ENCODE measurements around the gene ECHS1. TPM values are rescaled to one million over a fixed set of nuclear protein-coding genes. Genes with fewer than 3 reads are reported as not detected.
"Not testable (repeated sequence)": the region's sequence is repeated elsewhere in the genome, so short reads cannot be mapped to it uniquely, and the experiment has no call there.

Gene ECHS1
- total RNA-seq, 1 experiment from 2014 or later: 58.0 TPM

DNA sequence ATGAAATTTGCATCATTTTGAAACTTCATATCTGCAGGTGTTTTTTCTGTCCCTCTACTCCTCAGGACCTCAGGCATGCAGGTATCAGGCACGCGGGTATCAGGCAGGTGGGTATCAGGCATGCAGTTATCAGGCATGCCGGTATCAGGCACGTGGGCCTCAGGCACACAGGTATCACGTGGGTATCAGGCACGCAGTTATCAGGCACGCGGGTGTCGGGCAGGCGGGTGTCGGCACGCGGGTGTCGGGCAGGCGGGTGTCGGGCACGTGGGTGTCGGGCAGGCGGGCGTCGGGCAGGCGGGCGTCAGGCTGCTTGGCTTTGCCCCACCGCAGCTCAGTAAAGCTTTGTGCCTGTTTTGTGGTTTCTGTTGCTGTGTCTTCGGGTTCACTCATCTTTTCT lies 42.6 kb upstream of the ECHS1 start:
- ChIA-PET POLR2A (no interaction called here), RAD21 (ENCODE audit: low non-redundant PET in 1 of 2, low total read pairs in 2 of 2, uncharacterized antibody in 2 of 2, unreplicated experiment in 2 of 2) (no interaction called here), CTCF (no interaction called here)
- Histone ChIP-seq H2AFZ (ENCODE audit: low read depth, low read length, poor library complexity, severe bottlenecking) (no peak overlapping the region), H3K4me1 (ENCODE audit: control insufficient read depth in 1 of 2, insufficient read depth in 2 of 2, low read length in 2 of 2) (no peaks in the 10 kb centered on the region), H3K9me2 (ENCODE audit: insufficient read depth) (no peaks in the 10 kb centered on the region), H3K9ac (ENCODE audit: low read length) (no peak overlapping the region), H3K9me3 (ENCODE audit: control insufficient read depth in 1 of 2, insufficient read depth in 1 of 2, low read depth in 1 of 2, low read length in 2 of 2) (no peaks in the 10 kb centered on the region), H3K79me2 (ENCODE audit: insufficient read depth, low read length) (peaks cover 17% of the 10 kb centered on the region), H4K20me1 (ENCODE audit: insufficient read depth) (no peaks in the 10 kb centered on the region), H3K27me3 (ENCODE audit: insufficient read depth, low read length) (no peaks in the 10 kb centered on the region), H3K27ac (ENCODE audit: low read depth, low read length) (no peak overlapping the region), H3K4me3 (replicated peaks in 1 of 2; ENCODE audit: low read depth in 1 of 2, low read length in 2 of 2) (no peak overlapping the region), H3K36me3 (ENCODE audit: control insufficient read depth in 1 of 2, insufficient read depth in 2 of 2, low read length in 2 of 2) (peaks cover 0 to 14% of the 10 kb centered on the region in 2 experiments; a peak in 2 of 4 replicates), H3K4me2 (ENCODE audit: low read length) (no peak overlapping the region)
- TF ChIP-seq JUND (IDR thresholded peaks at IDR 0.05): no peak
- TF ChIP-seq ELF1 (IDR thresholded peaks at IDR 0.05; ENCODE audit: borderline replicate concordance, low read depth): no peak
- no peak for TF ChIP-seq TCF7L2 (IDR thresholded peaks at IDR 0.05; ENCODE audit: borderline replicate concordance, extremely low read depth, insufficient read depth, insufficient read length)
- TF ChIP-seq, protein P1, sequence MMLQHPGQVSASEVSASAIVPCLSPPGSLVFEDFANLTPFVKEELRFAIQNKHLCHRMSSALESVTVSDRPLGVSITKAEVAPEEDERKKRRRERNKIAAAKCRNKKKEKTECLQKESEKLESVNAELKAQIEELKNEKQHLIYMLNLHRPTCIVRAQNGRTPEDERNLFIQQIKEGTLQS (IDR thresholded peaks at IDR 0.05): no peak
- no peak for TF ChIP-seq SRF (IDR thresholded peaks at IDR 0.05; ENCODE audit: low read depth)
- TF ChIP-seq, protein P2, sequence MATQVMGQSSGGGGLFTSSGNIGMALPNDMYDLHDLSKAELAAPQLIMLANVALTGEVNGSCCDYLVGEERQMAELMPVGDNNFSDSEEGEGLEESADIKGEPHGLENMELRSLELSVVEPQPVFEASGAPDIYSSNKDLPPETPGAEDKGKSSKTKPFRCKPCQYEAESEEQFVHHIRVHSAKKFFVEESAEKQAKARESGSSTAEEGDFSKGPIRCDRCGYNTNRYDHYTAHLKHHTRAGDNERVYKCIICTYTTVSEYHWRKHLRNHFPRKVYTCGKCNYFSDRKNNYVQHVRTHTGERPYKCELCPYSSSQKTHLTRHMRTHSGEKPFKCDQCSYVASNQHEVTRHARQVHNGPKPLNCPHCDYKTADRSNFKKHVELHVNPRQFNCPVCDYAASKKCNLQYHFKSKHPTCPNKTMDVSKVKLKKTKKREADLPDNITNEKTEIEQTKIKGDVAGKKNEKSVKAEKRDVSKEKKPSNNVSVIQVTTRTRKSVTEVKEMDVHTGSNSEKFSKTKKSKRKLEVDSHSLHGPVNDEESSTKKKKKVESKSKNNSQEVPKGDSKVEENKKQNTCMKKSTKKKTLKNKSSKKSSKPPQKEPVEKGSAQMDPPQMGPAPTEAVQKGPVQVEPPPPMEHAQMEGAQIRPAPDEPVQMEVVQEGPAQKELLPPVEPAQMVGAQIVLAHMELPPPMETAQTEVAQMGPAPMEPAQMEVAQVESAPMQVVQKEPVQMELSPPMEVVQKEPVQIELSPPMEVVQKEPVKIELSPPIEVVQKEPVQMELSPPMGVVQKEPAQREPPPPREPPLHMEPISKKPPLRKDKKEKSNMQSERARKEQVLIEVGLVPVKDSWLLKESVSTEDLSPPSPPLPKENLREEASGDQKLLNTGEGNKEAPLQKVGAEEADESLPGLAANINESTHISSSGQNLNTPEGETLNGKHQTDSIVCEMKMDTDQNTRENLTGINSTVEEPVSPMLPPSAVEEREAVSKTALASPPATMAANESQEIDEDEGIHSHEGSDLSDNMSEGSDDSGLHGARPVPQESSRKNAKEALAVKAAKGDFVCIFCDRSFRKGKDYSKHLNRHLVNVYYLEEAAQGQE (IDR thresholded peaks at IDR 0.05; ENCODE audit: low read depth): no peak
- TF ChIP-seq, protein P3, sequence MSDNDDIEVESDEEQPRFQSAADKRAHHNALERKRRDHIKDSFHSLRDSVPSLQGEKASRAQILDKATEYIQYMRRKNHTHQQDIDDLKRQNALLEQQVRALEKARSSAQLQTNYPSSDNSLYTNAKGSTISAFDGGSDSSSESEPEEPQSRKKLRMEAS (IDR thresholded peaks at IDR 0.05): no peak
- TF ChIP-seq POLR2A (IDR thresholded peaks at IDR 0.05; ENCODE audit: borderline replicate concordance, extremely low read depth, insufficient read depth, insufficient read length): no peak
- TF ChIP-seq EGR1 (IDR thresholded peaks at IDR 0.05; ENCODE audit: low read depth): no peak
- no peak for TF ChIP-seq CBX3 (IDR thresholded peaks at IDR 0.05; ENCODE audit: low read depth)
- no peak for TF ChIP-seq FOSL1 (IDR thresholded peaks at IDR 0.05; ENCODE audit: low read depth)
- TF ChIP-seq EZH2phosphoT487 (IDR thresholded peaks at IDR 0.05; ENCODE audit: borderline replicate concordance): no peak
- TF ChIP-seq ZFX (IDR thresholded peaks at IDR 0.05): no peak
- no peak for TF ChIP-seq RAD21 (IDR thresholded peaks at IDR 0.05; ENCODE audit: low read depth)
- TF ChIP-seq ZNF274 (IDR thresholded peaks at IDR 0.05; ENCODE audit: low read depth, low read length): no peak
- no peak for TF ChIP-seq SIN3A (IDR thresholded peaks at IDR 0.05; ENCODE audit: low read depth)
- TF ChIP-seq SP1 (IDR thresholded peaks at IDR 0.05; ENCODE audit: low read depth): no peak
- no peak for TF ChIP-seq POLR2AphosphoS5 (IDR thresholded peaks at IDR 0.05; ENCODE audit: low read depth, low read length)
- ATAC-seq: no peak
- intact Hi-C loops (cut with micrococcal nuclease): no loop called here
- BruUV-seq (replicated peaks): no TSS peak
- no peak for DNase-seq (ENCODE audit: low read depth, low spot score)

DNA sequence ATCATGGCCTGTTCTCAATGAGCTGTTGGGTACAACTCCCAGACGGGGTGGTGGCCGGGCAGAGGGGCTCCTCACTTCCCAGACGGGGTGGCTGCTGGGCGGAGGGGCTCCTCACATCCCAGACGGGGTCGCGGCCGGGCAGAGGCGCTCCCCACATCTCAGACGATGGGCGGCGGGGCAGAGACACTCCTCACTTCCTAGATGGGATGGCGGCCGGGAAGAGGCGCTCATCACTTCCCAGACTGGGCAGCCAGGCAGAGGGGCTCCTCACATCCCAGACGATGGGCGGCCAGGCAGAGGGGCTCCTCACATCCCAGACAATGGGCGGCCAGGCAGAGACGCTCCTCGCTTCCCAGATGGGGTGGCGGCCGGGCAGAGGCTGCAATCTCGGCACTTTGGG lies 41.2 kb upstream of the ECHS1 start:
- BruUV-seq (replicated peaks); intact Hi-C loops (cut with micrococcal nuclease); H4K20me1 ChIP-seq (ENCODE audit: insufficient read depth); H3K4me3 ChIP-seq (replicated peaks in 1 of 2; ENCODE audit: low read depth in 1 of 2, low read length in 2 of 2); CTCF ChIA-PET; DNase-seq (ENCODE audit: low read depth, low spot score); H2AFZ ChIP-seq (ENCODE audit: low read depth, low read length, poor library complexity, severe bottlenecking); ATAC-seq; H3K9me2 ChIP-seq (ENCODE audit: insufficient read depth); H3K4me1 ChIP-seq (ENCODE audit: control insufficient read depth in 1 of 2, insufficient read depth in 2 of 2, low read length in 2 of 2); POLR2A ChIA-PET; H3K9ac ChIP-seq (ENCODE audit: low read length); H3K27ac ChIP-seq (ENCODE audit: low read depth, low read length); H3K4me2 ChIP-seq (ENCODE audit: low read length); H3K27me3 ChIP-seq (ENCODE audit: insufficient read depth, low read length); RAD21 ChIA-PET (ENCODE audit: low non-redundant PET in 1 of 2, low total read pairs in 2 of 2, uncharacterized antibody in 2 of 2, unreplicated experiment in 2 of 2); H3K9me3 ChIP-seq (ENCODE audit: control insufficient read depth in 1 of 2, insufficient read depth in 1 of 2, low read depth in 1 of 2, low read length in 2 of 2): not testable (repeated sequence)
- H3K79me2 ChIP-seq (ENCODE audit: insufficient read depth, low read length): peaks cover 31% of the 10 kb centered on the region
- H3K36me3 ChIP-seq (ENCODE audit: control insufficient read depth in 1 of 2, insufficient read depth in 2 of 2, low read length in 2 of 2): peaks cover 0 to 21% of the 10 kb centered on the region in 2 experiments; a peak in 2 of 4 replicates
